Neural cell (in vitro differentiated cells): Measurements from ENCODE around the gene RFX3. TPM values are rescaled to one million over a fixed set of nuclear protein-coding genes. Genes with fewer than 3 reads are reported as not detected.

Experiments used
- H2AFZ ChIP-seq: fragments of 200-600, 300-800 bp; sonication (generic), shearing (Covaris generic); 2 replicates; pipeline ENCODE4 v1.6.0; 2014; ENCODE audit warnings: low read depth, mild to moderate bottlenecking, antibody characterized with exemption, low read length, moderate library complexity
- H3F3A ChIP-seq: fragments of 200-600 bp; shearing (Covaris generic); 2 replicates; pipeline ENCODE4 v1.6.1; 2016; ENCODE audit warnings: mild to moderate bottlenecking, moderate library complexity, mixed read lengths, antibody characterized with exemption, low read length; ENCODE audit not compliant: insufficient read depth, poor library complexity, severe bottlenecking
- H3K27ac ChIP-seq: fragments of 200-600, 300-800 bp; sonication (generic), shearing (Covaris generic); 2 replicates; pipeline ENCODE4 v1.5.1; 2014; ENCODE audit warnings: mild to moderate bottlenecking, low read length, moderate library complexity
- H3K27me3 ChIP-seq: fragments of 300-800, 200-600 bp; sonication (generic), shearing (Covaris generic); 2 replicates; pipeline ENCODE4 v1.6.0; 2014; ENCODE audit warnings: mild to moderate bottlenecking, low read depth, low read length, moderate library complexity; ENCODE audit not compliant: insufficient read depth
- H3K36me3 ChIP-seq: fragments of 300-800, 200-600 bp; sonication (generic), shearing (Covaris generic); 2 replicates; pipeline ENCODE4 v1.5.1; 2014; ENCODE audit warnings: mild to moderate bottlenecking, antibody characterized with exemption, low read length, moderate library complexity; ENCODE audit not compliant: insufficient read depth
- H3K4me2 ChIP-seq: fragments of 300-800, 200-600 bp; sonication (generic), shearing (Covaris generic); 2 replicates; pipeline ENCODE4 v1.6.0; 2014; ENCODE audit warnings: mild to moderate bottlenecking, low read length
- H3K4me3 ChIP-seq: fragments of 300-800, 200-600 bp; sonication (generic), shearing (Covaris generic); 2 replicates; pipeline ENCODE4 v1.5.1; 2014; ENCODE audit warnings: mild to moderate bottlenecking, low read length, moderate library complexity
- H3K79me2 ChIP-seq: fragments of 200-600 bp; shearing (Covaris generic); replicated peaks from 2 replicates; pipeline ENCODE4 v1.6.0; 2014; ENCODE audit warnings: mild to moderate bottlenecking, low read length, moderate library complexity; ENCODE audit not compliant: insufficient read depth
- H3K9ac ChIP-seq: fragments of 300-800, 200-600 bp; sonication (generic), shearing (Covaris generic); 2 replicates; pipeline ENCODE4 v1.6.1; 2016; ENCODE audit warnings: mild to moderate bottlenecking, low read length, mixed read lengths
- H3K9me2 ChIP-seq: fragments of 200-600 bp; shearing (Covaris generic); 2 replicates; pipeline ENCODE4 v1.6.1; 2016; ENCODE audit warnings: mild to moderate bottlenecking, low read length, mixed read lengths; ENCODE audit not compliant: insufficient read depth
- H3K9me3 ChIP-seq: fragments of 200-600, 300-800 bp; sonication (generic), shearing (Covaris generic); 2 replicates; pipeline ENCODE4 v1.6.1; 2016; ENCODE audit warnings: mild to moderate bottlenecking, mixed run types, low read length, moderate library complexity, mixed read lengths
- H4K20me1 ChIP-seq: fragments of 200-600 bp; shearing (Covaris generic); 2 replicates; pipeline ENCODE4 v1.6.1; 2016; ENCODE audit warnings: mild to moderate bottlenecking, mixed run types; ENCODE audit not compliant: insufficient read depth
- CTCF ChIP-seq: fragments of 450-650 bp; IDR thresholded peaks from 2 replicates; pipeline ENCODE4 v1.5.1; 2014; ENCODE audit warnings: antibody characterized with exemption, mild to moderate bottlenecking, moderate library complexity; ENCODE audit not compliant: poor library complexity, severe bottlenecking
- EP300 ChIP-seq: fragments of 450-650 bp; conservative IDR thresholded peaks from 2 replicates; pipeline ENCODE4 v1.6.1; 2014; ENCODE audit warnings: antibody characterized with exemption, mild to moderate bottlenecking, moderate library complexity; ENCODE audit not compliant: poor library complexity, severe bottlenecking
- EZH2 ChIP-seq: fragments of 200-600, 300-800 bp; shearing (Covaris generic), sonication (generic); IDR thresholded peaks from 2 replicates; pipeline ENCODE4 v1.6.1; 2014; ENCODE audit warnings: antibody characterized with exemption, low read length, borderline replicate concordance, mild to moderate bottlenecking; ENCODE audit not compliant: insufficient read depth, poor library complexity, severe bottlenecking
- MXI1 ChIP-seq: fragments of 450-650 bp; conservative IDR thresholded peaks from 2 replicates; pipeline ENCODE4 v1.6.1; 2014; ENCODE audit warnings: antibody characterized with exemption, mild to moderate bottlenecking; ENCODE audit not compliant: poor library complexity, severe bottlenecking
- POLR2AphosphoS5 ChIP-seq: IDR thresholded peaks from 2 replicates; pipeline ENCODE4 v1.6.1; 2012
- RAD21 ChIP-seq: fragments of 450-650 bp; conservative IDR thresholded peaks from 2 replicates; pipeline ENCODE4 v1.6.1; 2014; ENCODE audit warnings: antibody characterized with exemption, mild to moderate bottlenecking, moderate library complexity
- REST ChIP-seq: IDR thresholded peaks from 2 replicates; pipeline ENCODE4 v1.6.1; 2012; ENCODE audit warnings: borderline replicate concordance
- SMC3 ChIP-seq: fragments of 450-650 bp; conservative IDR thresholded peaks from 2 replicates; pipeline ENCODE4 v1.6.1; 2014; ENCODE audit warnings: antibody characterized with exemption, mild to moderate bottlenecking, moderate library complexity; ENCODE audit not compliant: poor library complexity
- TAF1 ChIP-seq: IDR thresholded peaks from 2 replicates; pipeline ENCODE4 v1.6.1; 2012; ENCODE audit warnings: low read depth
- polyA plus RNA-seq: library from polyadenylated mRNA; depleted of rRNA; stranded (reverse); fragments of >200 nt; gene quantifications from 2 replicates; pipeline ENCODE4 v1.2.3, GENCODE V29; 2014

RFX3 gene
- polyA plus RNA-seq, 1 donor from 2014 or later: 27.6 TPM

- TF ChIP-seq CTCF: no peak
- TF ChIP-seq POLR2AphosphoS5: no peak
- no peak for TF ChIP-seq RAD21
- TF ChIP-seq EZH2: no peak
- TF ChIP-seq SMC3: no peak
- TF ChIP-seq MXI1: no peak
- no peak for TF ChIP-seq REST
- no peak for TF ChIP-seq TAF1
- H3K4me2 ChIP-seq: no peak overlapping the region
- H3K79me2 ChIP-seq: peaks cover 9% of the 10 kb centered on the region
- H3K27ac ChIP-seq: no peak overlapping the region
- no peak overlapping the region for H3K9ac ChIP-seq
- H3K27me3 ChIP-seq: no peaks in the 10 kb centered on the region
- peaks cover 4% of the 10 kb centered on the region for H3K36me3 ChIP-seq
- no peak overlapping the region for H2AFZ ChIP-seq
- H3F3A ChIP-seq: no peaks in the 10 kb centered on the region
- no peaks in the 10 kb centered on the region for H3K9me3 ChIP-seq
- H4K20me1 ChIP-seq: no peaks in the 10 kb centered on the region
- no peak overlapping the region for H3K4me3 ChIP-seq
- no peaks in the 10 kb centered on the region for H3K9me2 ChIP-seq
Measured at GRCh38 chr9:3398232-3398648, 127.6 kb downstream of the RFX3 start.

GRCh38 chr9:3397766-3398165, 128.0 kb downstream of the RFX3 start:
- TF ChIP-seq MXI1 (no peak), RAD21 (no peak), REST (no peak), POLR2AphosphoS5 (no peak), EP300 (no peak), TAF1 (no peak), CTCF (no peak), EZH2 (no peak), SMC3 (no peak)
- no peaks in the 10 kb centered on the region for H4K20me1 ChIP-seq

More at GRCh38 chr9:3397766-3398165, 128.0 kb downstream of the RFX3 start:
- Histone ChIP-seq H3K4me3 (no peak overlapping the region), H3K9me2 (no peaks in the 10 kb centered on the region), H3K27me3 (no peaks in the 10 kb centered on the region), H3K79me2 (peaks cover 9% of the 10 kb centered on the region), H3K9me3 (no peaks in the 10 kb centered on the region), H3F3A (no peaks in the 10 kb centered on the region), H3K36me3 (peaks cover 4% of the 10 kb centered on the region), H3K4me2 (no peak overlapping the region), H3K9ac (no peak overlapping the region), H2AFZ (no peak overlapping the region), H3K27ac (no peak overlapping the region)
